Urinary bladder (tissue), 4 donors: ENCODE results near the gene CERT1. TPM values are rescaled to one million over a fixed set of nuclear protein-coding genes. Genes with fewer than 3 reads are reported as not detected.

Source experiments
- DNase-seq: peaks from one replicate; pipeline ENCODE4 v3.0.0-alpha.2; 2015; ENCODE audit errors: extremely low spot score
- H3K27ac ChIP-seq: one replicate; pipeline ENCODE4 v1.5.1; 2013; ENCODE audit warnings: low read depth, mild to moderate bottlenecking, moderate library complexity
- H3K36me3 ChIP-seq: one replicate; pipeline ENCODE4 v1.6.1; 2013; ENCODE audit warnings: mild to moderate bottlenecking, moderate library complexity; ENCODE audit not compliant: insufficient read depth
- H3K4me1 ChIP-seq: one replicate; pipeline ENCODE4 v1.6.1; 2013; ENCODE audit warnings: mild to moderate bottlenecking, moderate library complexity; ENCODE audit not compliant: insufficient read depth
- H3K4me3 ChIP-seq: one replicate; pipeline ENCODE4 v1.5.1; 2013; ENCODE audit warnings: low read depth, low read length
- WGBS: extraction: QIAGEN DNeasy Blood & Tissue Kit; methylation state at CpG from one replicate; pipeline ENCODE4 v1.1.7; 2013; 5-methylcytosine and 5-hydroxymethylcytosine counted together
- polyA plus RNA-seq: library from polyadenylated mRNA; stranded (reverse); fragments of 200-250 nt; gene quantifications from one replicate; pipeline ENCODE4 v1.2.3, GENCODE V29; 2013
- total RNA-seq: library from RNA; depleted of rRNA; stranded (reverse); fragments of >200 nt; gene quantifications from one replicate; pipeline ENCODE4 v1.2.3, GENCODE V29; 2014
- donor health status: healthy with polysubstance abuse.
- donor health status: healthy.

Gene CERT1
- total and polyA plus RNA-seq, 2 donors: 32.5 to 94.1 TPM

DNA sequence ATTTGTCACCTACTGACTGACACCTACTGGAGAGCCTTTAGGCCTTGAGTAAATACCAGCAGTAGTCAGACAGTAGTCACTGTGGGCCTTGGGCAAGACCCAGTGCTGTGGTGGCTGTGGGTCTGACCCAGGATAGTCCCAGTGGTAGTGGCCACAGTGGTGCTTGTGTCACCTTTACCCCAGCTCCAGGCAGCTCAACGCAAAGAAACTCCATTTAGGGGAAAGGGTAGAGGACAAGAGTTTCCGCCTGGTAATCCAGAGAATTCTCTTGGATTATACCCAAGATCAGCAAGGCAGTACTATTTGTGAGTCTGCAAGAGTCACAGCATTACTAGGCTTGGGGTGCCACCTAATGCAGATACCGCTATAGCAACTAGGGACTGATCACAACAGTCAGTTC lies 28.9 kb downstream of the CERT1 start:
- Histone ChIP-seq H3K4me3 (no peak overlapping the region), H3K27ac (no peak overlapping the region), H3K4me1 (no peaks in the 10 kb centered on the region), H3K36me3 (no peaks in the 10 kb centered on the region)
- WGBS: 95% methylated on average over 3 of the region's 3 CpGs
- DNase-seq: no peak

DNA sequence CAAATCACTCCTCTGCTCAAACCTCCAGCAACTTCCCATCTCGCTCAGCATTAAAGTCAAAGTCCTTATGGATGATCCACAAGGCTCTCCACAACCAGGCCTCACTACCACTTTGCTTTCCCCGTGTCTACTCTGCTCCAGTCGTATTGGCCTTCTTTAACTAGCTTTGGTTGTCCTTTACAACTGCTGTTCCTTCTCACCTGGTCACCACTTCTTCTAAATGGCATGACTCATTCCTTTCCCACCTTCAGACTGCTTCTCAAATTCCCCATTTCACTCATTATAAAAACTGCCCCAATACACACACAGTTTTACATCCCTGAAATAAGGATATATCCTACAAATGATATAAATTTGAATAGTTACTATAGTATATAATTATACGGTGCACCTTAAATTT lies 30.4 kb downstream of the CERT1 start:
- Histone ChIP-seq H3K27ac (no peak overlapping the region), H3K4me3 (no peak overlapping the region), H3K36me3 (no peaks in the 10 kb centered on the region), H3K4me1 (no peaks in the 10 kb centered on the region)
- 92% methylated on average over 4 of the region's 4 CpGs for WGBS
- no peak for DNase-seq

DNA sequence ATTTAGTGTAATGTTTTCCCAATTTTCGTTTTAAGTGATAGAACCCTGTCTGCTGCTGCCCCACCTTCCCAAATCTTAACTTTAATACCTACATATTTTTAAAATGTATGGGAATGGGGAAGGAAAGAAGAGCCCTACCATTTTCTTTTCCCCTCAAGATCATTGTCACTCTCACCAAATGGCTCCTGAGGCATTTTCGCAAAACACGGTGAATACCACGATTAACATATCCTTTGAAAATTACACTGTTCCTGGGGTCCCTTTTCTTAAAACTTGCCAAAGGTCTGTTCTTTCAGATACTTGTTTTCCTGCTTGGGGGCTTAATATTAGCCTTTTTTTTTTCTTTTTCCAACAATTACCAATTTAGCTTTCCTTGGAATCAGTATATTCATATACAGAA lies 36.1 kb downstream of the CERT1 start:
- Histone ChIP-seq H3K4me3 (no peak overlapping the region), H3K36me3 (no peaks in the 10 kb centered on the region), H3K4me1 (no peaks in the 10 kb centered on the region), H3K27ac (no peak overlapping the region)
- 79% methylated on average over 4 of the region's 4 CpGs for WGBS
- DNase-seq: no peak

DNA sequence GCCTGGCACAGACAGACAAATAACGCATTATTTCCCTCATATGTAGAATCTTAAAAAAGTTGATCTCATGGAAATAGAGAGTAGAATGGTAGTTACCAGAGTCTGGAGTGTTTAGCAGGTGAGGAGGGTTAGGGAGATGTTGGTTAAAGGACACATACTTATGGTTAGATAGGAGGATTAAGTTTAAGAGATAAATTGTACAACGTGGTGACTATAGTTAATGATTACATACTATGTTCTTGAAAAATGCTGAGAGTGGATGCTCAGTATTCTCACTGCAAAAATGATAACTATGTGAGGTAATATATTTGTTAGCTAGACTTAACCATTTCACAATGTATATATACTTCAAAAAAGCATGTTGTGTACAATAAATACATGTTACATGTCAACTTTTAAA lies 38.0 kb downstream of the CERT1 start:
- no peak for DNase-seq
- 75% methylated on average over 2 of the region's 2 CpGs for WGBS

DNA sequence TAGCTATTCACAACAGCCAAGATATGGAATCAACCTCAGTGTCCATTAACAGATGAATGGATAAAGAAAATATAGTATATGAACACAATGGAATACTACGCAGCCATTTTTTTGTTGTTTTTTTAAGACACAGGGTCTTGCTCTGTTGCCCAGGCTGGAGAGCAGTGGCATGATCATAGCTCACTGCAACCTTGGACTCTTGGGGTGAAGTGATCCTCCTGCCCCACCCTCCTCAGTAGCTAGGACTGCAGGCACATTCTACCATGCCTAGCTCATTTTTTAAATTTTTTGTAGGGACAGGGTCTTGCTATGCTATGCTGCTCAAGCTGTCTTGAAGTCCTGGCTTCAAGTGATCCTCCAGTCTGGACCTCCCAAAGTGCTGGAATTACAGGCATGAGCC lies 38.5 kb downstream of the CERT1 start:
- no peak overlapping the region for H3K27ac ChIP-seq
- H3K36me3 ChIP-seq: no peaks in the 10 kb centered on the region
- H3K4me3 ChIP-seq: no peak overlapping the region
- 93% methylated on average over 1 of the region's 1 CpG for WGBS
- DNase-seq: no peak
- no peaks in the 10 kb centered on the region for H3K4me1 ChIP-seq

More for the DNA sequence above, 38.0 kb downstream of the CERT1 start:
- H3K4me1 ChIP-seq: no peaks in the 10 kb centered on the region
- H3K27ac ChIP-seq: no peak overlapping the region
- no peaks in the 10 kb centered on the region for H3K36me3 ChIP-seq
- H3K4me3 ChIP-seq: no peak overlapping the region

DNA sequence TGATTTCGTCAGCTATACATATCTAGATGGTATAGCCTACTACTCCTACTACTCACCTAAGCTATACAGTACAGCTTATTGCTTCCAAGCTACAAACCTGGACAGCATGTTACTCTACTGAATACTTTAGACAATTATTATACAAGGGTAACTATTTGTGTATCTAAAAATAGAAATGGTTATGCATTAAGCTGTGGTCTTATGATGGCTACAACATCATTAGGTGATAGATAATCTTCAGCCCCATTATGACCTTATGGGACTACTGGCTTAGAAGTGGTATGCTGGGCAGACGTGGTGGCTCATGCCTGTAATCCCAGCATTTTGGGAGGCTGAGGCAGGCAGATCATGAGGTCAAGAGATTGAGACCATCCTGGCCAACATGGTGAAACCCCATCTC lies 40.2 kb downstream of the CERT1 start:
- H3K36me3 ChIP-seq: no peaks in the 10 kb centered on the region
- H3K4me3 ChIP-seq: no peak overlapping the region
- 98% methylated on average over 2 of the region's 2 CpGs for WGBS
- DNase-seq: no peak
- no peaks in the 10 kb centered on the region for H3K4me1 ChIP-seq
- no peak overlapping the region for H3K27ac ChIP-seq

DNA sequence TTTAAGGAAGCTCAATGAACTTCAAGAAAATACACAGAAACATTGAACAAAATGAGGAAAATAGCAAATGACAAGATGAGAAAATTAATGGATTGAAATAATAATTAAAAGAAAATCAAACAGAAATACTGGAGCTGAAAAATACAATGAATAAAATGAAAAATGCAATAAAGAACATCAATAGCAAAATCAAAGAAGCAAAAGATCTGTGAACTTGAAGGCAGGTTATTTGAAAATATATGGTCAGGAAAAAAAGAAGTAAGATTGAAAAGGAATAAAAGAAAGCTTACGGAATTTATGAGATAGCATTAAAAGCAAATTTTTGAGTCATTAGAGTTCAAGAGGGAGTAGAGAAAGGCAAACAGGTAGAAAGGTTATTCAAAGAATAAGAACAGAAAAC lies 42.4 kb downstream of the CERT1 start:
- no peaks in the 10 kb centered on the region for H3K36me3 ChIP-seq
- WGBS: 97% methylated on average over 1 of the region's 1 CpG
- no peak for DNase-seq

DNA sequence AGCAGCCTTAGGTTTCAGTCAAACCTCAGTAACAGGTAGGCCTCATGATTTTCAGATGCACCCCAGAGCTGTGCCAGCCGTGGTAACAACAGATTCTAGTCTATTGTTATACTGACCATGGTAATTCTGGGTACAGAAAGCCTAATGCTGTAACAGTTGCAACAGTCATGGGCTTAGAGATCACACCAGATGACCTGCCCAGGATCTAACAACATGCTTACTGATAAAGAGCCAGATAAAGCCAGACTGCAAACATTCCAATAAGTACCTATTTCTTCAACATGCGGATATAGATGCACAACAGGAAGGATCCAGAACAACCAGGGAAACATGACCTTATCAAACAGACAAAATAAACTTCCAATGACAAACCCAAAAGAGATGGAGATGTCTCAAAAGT lies 42.8 kb downstream of the CERT1 start:
- Histone ChIP-seq H3K4me1 (no peaks in the 10 kb centered on the region), H3K4me3 (no peak overlapping the region), H3K27ac (no peak overlapping the region), H3K36me3 (no peaks in the 10 kb centered on the region)
- DNase-seq: no peak
- WGBS: 98% methylated on average over 2 of the region's 2 CpGs

More for the DNA sequence above, 42.4 kb downstream of the CERT1 start:
- no peaks in the 10 kb centered on the region for H3K4me1 ChIP-seq
- no peak overlapping the region for H3K4me3 ChIP-seq
- no peak overlapping the region for H3K27ac ChIP-seq

DNA sequence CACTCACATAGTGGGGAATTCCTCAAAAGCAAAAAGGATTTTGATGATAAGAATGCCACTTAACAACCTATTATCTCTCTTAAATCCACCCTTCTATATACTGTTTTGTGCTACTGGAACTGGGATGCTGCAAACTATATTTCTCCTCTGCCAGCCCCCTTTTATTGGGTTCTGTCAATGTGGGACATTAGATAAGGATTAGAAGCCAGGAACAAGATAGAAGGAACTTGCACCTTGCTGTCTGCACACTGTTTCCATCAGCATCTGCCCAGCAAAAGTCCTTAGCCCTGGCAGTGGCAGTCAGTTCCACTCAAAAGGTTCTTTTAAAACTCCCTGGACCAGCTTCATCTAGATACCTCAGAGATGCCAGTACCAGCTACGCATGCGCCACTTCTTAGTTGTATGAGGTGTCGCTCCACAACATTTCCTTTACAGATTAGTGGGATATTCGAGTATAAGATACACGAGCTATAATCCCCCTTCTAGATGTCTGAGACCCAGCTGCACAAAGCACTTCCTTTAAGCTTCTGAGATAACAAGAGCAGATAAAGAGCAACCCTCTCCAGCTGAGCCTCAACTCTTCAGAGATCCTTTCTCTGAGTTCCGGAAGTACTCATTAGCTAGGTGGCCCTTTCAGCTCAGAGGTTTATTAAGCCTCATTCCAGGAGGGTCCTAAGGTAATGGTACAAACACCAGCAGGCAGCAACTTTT lies 45.3 kb downstream of the CERT1 start:
- no peak overlapping the region for H3K27ac ChIP-seq
- H3K4me1 ChIP-seq: peaks cover 1% of the 10 kb centered on the region
- H3K4me3 ChIP-seq: no peak overlapping the region
- H3K36me3 ChIP-seq: no peaks in the 10 kb centered on the region
- no peak for DNase-seq
- WGBS: 69% methylated on average over 6 of the region's 6 CpGs

DNA sequence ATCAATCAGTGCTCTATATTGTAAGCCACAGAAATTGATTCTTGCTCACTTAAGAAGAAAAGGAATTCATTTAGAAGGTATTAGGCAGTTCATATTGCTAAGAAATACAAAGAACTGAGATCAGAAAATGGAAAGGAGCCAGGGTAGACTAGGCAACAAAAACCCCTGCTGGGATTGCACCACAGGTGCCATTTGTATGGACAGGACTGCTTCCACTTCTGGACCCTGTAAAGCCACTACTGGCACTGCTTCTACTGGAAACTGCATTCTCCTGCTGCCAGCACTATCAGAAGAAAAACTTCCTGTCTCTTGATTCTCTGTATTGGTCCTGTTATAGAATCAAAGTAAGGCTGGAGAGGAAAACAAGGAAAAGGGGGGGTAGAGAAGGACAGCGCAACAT lies 45.9 kb downstream of the CERT1 start:
- no peak overlapping the region for H3K27ac ChIP-seq
- no peaks in the 10 kb centered on the region for H3K36me3 ChIP-seq
- 84% methylated on average over 1 of the region's 1 CpG for WGBS
- H3K4me1 ChIP-seq: peaks cover 3% of the 10 kb centered on the region
- no peak overlapping the region for H3K4me3 ChIP-seq
- DNase-seq: no peak

DNA sequence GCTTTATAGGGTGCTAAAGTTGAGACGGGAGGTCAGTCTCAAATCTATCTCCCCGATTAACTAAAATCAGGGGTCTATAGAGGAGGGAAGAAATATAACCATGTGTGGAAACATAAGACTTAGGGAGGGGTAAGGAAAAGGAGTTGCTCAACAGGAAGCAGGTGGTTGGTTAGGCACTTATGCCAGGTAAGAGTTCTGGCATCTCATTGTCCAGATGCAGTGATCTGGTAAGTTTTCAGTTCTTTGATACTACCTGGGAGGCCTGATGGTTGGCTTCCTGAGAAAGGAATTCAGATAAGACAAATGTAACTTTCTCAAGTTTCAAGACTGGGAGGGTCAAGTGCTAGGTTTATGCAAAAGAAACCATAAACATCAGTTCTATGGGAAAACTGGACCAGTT lies 47.7 kb downstream of the CERT1 start:
- WGBS: 87% methylated on average over 2 of the region's 2 CpGs
- Histone ChIP-seq H3K4me3 (no peak overlapping the region), H3K36me3 (no peaks in the 10 kb centered on the region)

DNA sequence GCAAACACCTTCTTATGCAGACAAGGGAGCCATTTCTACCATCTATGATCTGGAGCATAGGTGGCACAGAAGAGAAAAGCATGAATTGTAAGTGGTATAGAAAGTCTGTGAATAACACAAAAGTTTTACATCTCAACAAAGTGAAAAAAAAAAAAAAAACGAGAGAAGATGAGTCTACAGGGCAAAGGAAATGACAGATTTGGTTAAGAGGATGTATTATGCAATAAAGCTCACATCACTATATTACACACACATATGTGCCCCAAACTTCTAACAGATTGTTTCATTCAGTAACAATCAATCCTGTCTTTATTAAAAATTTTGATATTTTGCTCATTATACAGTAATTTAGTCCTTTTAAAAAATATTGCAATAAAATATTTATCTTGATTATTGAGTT lies 49.8 kb downstream of the CERT1 start:
- Histone ChIP-seq H3K4me1 (peaks cover 3% of the 10 kb centered on the region), H3K4me3 (no peak overlapping the region), H3K36me3 (no peaks in the 10 kb centered on the region), H3K27ac (no peak overlapping the region)
- 51% methylated on average over 1 of the region's 1 CpG for WGBS
- no peak for DNase-seq

More for the DNA sequence above, 47.7 kb downstream of the CERT1 start:
- H3K27ac ChIP-seq: no peak overlapping the region
- peaks cover 3% of the 10 kb centered on the region for H3K4me1 ChIP-seq
- DNase-seq: no peak

DNA sequence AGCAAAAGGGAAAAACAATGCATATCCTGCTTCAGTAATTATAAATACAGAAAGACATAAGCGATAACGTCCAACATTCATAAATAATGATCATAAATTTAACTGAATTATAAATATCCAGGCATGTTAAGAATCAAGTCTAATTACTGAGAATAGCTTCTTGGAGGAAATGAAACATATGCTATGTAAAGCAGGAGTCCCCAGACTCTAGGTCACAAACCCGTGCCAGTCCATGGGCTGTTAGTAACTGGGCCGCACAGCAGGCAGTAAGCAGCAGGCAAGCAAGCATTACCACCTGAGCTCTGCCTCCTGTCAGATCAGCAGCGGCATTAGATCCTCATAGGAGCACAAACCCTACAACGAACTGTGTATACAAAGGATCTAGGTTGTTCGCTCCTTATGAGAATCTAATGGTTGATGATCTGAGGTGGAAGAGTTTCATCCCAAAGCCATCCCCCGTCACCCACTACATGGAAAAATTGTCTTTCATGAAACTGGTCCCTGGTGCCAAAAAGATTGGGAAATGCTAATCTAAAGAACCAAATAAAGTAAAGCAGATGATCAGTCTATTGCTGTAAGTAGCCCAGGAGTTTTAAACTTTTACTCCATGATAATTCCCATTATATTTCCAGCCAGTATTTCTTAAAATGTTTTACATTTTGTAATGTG lies 50.4 kb downstream of the CERT1 start:
- H3K4me1 ChIP-seq: peaks cover 3% of the 10 kb centered on the region

DNA sequence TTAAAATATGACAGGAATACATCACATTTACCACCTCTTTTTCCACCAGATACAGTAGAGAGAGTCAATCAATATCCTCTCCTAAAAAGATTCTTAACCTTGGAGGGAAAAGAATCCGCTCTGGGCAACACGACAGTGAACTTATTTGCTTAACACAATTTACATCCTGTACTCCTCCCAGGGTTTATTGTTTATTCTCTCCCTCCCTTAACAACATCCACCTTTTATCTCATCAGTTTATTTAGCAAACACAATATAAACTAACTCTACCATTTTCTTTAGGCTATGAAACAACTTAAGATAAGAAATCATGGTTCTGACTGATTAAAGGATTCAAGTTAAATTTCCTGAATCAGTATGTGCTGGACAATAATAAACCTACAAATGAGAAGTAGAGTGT lies 50.9 kb downstream of the CERT1 start:
- DNase-seq: no peak
- Histone ChIP-seq H3K27ac (no peak overlapping the region), H3K36me3 (no peaks in the 10 kb centered on the region), H3K4me3 (no peak overlapping the region), H3K4me1 (peaks cover 3% of the 10 kb centered on the region)
- WGBS: 66% methylated on average over 2 of the region's 2 CpGs

More for the DNA sequence above, 50.4 kb downstream of the CERT1 start:
- Histone ChIP-seq H3K4me3 (no peak overlapping the region), H3K36me3 (no peaks in the 10 kb centered on the region), H3K27ac (no peak overlapping the region)
- DNase-seq: no peak
- WGBS: 58% methylated on average over 8 of the region's 8 CpGs
